COLO668 (cell line): ENCODE results near the gene KRTAP4-1.
A peak's percentile ranks its signal among the peaks of the same experiment; 100 is the strongest.
"Not testable (repeated sequence)": the region's sequence is repeated elsewhere in the genome, so short reads cannot be mapped to it uniquely, and the experiment has no call there.

Experiments used
- DNase-seq: peaks from one replicate; lab custom pipeline; 2025; ENCODE audit not compliant: unreplicated experiment; lab: John Stamatoyannopoulos, UW

The KRTAP4-1 gene

DNA sequence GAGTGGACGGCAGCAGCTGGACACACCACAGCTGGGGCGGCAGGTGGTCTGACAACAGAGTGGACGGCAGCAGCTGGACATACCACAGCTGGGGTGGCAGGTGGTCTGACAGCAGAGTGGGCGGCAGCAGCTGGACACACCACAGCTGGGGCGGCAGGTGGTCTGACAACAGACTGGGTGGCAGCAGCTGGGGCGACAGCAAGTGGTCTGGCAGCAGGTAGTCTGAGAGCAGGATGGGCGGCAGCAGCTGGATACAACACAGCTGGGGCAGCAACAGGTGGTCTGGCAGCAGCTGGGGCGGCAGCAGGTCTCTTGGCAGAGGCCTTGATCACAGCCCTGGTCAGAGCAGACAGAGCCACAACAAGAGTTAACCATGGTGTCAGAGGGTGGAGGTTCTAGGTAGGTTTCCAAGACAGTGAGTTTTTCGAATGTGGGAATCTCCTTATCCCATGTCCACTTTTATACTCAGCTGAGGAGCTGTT lies at the start of gene KRTAP4-1:
KRTAP4-1 (minus strand) TSS at position 432 of the 482 bp plus-strand sequence; CDS start at position 375, 57 bp downstream.
- peak; percentile 15 for DNase-seq

DNA sequence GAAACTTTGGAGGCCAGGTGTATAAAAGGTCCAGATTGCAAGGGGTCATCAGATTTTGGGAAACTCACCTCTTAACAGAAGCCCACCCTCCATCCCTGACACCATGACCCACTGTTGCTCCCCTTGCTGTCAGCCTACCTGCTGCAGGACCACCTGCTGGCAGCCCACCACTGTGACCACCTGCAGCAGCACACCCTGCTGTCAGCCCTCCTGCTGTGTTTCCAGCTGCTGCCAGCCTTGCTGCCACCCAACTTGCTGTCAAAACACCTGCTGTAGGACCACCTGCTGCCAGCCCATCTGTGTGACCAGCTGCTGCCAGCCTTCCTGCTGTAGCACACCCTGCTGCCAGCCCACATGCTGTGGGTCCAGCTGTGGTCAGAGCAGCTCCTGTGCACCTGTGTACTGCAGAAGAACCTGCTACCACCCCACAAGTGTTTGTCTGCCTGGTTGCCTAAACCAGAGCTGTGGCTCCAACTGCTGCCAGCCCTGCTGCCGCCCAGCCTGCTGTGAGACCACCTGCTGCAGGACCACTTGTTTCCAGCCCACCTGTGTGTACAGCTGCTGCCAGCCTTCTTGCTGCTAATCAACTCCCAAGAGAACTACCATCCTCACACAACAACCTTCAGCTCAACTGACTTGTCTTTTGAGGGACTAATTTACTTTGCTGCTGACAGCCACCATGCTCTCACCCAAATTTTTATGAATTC lies 47.8 kb upstream of the KRTAP4-1 start, which contains the start of gene KRTAP9-3:
KRTAP9-3 (plus strand) TSS at position 51 of the 707 bp plus-strand sequence; CDS start at position 104, 53 bp downstream.
- DNase-seq = peak; percentile 14

DNA sequence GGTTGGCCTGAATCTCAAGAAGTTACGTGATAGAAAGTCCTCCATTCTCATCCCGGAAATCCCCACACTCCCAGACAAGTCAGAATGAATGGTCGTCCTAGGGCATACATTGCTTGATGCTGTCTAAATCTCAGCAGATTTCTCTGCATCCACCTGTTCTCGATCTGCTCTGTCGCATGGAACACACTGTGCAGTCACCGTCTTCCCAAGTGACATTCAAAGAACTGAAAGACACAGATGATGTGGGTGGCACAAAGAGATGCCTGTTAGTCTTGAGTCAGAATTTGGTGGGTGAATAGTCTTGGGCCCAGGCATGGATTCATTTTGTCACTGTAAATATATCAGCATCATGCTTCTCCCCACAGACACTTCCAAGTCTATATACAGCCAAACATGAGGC lies 47.0 kb upstream of the KRTAP4-1 start:
- DNase-seq = no peak

DNA sequence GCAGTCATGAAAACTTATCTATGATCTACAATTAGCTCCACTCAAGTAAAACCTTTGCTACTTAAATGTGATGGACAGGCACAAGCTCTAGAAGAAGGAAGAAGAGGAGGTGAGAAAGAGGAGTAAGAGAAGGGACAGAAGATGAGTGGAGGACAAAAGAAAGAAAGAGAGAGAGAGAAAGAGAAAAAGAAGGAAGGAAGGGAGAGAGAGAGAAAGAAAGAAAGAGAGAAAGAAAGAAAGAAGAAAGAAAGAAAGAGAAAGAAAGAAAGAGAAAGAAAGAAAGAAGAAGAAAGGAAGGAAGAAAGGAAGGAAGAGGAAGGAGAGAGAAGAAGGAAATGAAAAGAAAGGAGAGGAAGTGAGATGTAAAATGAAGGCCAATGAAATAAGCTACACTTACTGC lies 45.4 kb upstream of the KRTAP4-1 start:
- DNase-seq = no peak

DNA sequence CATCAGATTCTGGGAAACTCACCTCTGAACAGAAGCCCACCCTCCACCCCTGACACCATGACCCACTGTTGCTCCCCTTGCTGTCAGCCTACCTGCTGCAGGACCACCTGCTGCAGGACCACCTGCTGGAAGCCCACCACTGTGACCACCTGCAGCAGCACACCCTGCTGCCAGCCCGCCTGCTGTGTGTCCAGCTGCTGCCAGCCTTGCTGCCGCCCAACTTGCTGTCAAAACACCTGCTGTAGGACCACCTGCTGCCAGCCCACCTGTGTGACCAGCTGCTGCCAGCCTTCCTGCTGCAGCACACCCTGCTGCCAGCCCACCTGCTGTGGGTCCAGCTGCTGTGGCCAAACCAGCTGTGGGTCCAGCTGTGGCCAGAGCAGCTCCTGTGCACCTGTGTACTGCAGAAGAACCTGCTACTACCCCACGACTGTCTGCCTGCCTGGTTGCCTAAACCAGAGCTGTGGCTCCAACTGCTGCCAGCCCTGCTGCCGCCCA lies 41.9 kb upstream of the KRTAP4-1 start, which contains the start of gene KRTAP9-2:
KRTAP9-2 (plus strand) TSS at position 51 of the 498 bp plus-strand sequence; CDS start at position 58, 7 bp downstream.
- not testable (repeated sequence) for DNase-seq

DNA sequence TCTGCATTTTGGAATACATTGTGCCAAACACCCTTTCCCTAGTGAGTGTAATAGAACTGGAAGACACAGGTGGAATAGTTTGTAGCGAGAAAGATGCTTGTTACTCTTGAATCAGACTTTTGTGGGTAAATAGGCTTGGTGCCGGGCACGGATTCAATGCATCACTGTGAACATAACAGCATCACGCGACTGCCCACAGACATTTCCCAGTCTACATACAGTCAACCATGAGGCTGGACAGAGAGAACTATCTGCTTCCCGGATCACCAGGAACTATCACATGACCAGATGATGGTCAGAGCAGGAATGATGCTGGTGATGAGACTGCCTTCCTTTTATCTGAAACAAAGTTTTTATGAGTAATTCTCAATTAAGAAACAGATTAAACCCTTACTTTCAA lies 41.3 kb upstream of the KRTAP4-1 start:
- DNase-seq = no peak

DNA sequence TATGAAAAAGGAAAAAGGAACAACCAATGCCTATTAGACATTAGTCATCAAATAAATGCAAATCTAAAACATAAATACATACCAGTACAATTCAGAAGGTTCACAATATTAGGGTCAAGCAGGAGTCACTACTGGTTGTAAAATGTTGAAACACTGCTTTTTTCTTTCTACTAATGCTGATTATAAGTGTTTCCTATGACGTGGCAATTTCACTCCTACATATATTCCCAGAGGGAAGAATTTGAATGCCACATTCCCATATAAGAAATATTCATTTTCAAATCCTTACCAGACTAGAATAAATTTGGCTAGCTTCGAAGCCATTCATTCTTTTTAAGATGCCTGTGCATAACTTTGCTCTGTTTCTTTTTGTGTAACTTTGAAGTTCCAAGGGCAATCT lies 39.1 kb upstream of the KRTAP4-1 start:
- no peak for DNase-seq

DNA sequence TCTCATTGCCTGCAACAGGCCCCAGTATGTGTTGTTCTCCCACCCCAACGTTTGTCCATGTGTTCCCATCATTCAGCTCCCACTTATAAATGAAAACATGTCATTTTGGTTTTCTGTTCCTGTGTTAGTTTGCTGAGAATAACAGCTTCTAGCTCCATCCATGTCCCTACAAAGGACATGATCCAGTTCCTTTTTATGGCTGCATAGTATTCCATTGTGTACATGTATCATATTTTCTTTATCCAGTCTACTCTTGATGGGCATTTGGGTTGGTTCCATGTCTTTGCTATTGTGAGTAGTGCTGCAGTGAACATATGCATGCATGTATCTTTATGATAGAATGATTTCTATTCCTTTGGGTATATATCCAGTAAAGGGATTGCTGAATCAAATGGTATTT lies 31.0 kb upstream of the KRTAP4-1 start:
- DNase-seq = no peak

DNA sequence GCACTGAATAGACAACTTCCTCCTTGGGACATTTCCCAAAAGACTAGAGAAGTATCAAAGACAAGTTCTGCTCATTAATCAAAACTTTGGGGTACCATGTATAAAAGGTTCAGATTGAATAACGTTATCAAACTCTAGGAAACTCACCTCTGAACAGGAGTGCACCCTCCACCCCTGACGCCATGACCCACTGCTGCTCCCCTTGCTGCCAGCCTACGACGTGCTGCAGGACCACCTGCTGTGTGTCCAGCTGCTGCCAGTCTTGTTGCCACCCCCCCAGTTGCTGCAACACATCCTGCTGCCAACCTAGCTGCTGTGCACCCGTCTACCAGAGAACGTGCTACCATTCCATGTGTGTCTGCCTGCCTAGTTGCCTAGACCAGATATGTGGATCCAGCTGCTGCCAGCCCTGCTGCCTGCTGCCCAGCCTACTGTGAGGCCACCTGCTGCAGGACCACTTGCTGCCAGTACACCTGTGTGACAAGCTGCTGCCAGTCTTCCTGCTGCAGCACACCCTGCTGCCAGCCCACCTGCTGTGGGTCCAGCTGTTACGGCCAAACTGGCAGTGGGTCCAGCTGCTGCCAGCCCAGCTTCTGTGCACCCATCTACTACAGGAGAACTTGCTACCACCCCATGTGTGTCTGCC lies 27.9 kb upstream of the KRTAP4-1 start:
- peak; percentile 73 for DNase-seq

DNA sequence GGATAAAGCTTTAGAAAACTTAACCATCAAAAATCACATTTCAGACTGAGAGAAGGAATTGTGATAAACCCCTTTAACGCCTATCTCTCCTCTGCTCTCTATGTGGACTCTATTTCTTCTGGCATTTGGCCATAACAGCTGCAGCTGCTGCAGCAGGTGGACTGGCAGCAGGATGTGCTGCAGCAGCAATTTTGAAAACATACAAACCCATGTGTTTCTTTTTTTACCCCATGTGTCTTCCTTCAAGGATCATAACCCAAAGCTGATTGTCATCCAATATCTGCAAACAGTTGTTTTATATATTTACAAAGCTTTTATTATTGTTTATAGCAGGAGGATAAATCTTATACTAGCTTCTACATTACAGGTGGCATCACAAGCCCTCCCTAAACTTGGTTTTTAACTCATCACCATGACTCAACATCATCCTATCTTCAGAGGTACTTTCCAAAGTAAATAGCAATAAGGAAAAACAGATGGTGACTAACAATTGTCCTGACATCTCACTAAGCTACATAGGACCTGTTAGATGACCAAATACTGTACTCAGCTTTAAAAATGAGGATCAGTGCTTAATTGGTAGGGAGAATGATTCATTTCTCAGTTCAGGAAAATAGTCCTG lies 27.2 kb upstream of the KRTAP4-1 start:
- DNase-seq = peak; percentile 65

DNA sequence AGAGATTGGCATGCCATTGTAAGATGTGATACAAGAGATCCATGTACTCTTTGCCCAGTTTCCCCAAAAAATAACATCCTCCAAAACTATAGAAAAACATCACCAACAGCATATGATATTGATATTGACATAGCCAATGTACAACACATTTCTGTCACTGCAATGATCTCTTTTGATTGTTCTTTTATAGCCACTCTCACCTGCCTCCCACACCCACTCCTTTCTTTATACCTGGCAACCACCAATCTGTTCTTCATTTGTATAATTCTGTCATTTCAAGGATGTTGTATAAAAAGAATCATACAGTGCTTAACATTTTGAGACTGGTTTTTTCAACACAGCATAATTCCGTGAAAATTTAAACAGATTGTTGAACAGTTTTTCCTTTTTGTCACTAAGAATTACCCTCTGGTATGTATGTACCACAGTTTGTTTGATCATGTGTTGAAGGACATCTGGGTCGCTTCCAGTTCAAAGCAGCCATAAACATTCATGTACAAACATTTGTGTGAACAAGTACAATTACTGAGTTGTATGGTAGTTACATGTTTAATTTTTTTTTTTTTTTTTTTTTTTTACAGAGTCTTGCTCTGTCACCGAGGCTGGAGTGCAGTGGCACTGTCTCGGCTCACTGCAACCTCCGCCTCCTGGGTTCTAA lies 14.8 kb upstream of the KRTAP4-1 start:
- DNase-seq = no peak

DNA sequence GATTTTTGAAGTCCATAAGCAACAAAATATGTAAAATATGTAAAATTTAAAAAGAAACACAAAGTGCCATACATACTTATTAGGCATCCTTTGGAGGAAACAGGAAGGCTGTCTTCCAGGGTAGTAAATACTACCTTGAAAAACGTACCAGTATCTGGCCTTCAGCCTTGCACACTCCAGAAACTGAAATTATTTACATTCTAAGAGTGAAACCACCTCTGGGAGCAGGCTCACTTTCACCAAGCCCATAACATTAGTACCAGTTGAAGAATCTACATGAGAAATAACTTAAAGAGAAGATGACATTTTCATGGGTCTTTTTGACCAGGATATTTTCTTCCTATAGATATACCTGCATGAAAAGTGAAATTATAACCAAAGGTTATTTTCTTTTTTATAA lies 11.4 kb upstream of the KRTAP4-1 start:
- DNase-seq = no peak

DNA sequence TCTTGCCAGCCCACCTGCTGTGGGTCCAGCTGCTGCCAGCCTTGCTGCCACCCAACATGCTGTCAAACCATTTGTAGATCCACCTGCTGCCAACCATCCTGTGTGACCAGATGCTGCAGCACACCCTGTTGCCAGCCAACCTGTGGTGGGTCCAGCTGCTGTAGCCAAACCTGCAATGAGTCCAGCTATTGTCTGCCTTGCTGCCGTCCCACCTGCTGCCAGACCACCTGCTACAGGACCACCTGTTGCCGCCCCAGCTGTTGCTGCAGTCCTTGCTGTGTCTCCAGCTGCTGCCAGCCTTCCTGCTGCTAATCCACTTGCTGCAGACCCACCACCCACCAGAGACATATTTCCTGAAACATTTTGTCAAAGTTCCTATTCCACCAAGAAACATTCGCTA lies 5.6 kb upstream of the KRTAP4-1 start:
- no peak for DNase-seq

DNA sequence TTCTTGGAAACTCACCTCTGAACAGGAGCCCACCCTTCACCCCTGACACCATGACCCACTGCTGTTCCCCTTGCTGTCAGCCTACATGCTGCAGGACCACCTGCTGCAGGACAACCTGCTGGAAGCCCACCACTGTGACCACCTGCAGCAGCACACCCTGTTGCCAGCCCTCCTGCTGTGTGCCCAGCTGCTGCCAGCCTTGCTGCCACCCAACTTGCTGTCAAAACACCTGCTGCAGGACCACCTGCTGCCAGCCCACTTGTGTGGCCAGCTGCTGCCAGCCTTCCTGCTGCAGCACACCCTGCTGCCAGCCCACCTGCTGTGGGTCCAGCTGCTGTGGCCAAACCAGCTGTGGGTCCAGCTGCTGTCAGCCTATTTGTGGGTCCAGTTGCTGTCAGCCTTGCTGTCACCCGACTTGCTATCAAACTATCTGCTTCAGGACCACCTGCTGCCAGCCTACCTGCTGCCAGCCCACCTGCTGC lies 5.2 kb upstream of the KRTAP4-1 start, which contains the start of gene KRTAP9-1:
KRTAP9-1 (plus strand) TSS at position 51 of the 482 bp plus-strand sequence; CDS start at position 51, 0 bp downstream.
- peak; percentile 12 for DNase-seq

DNA sequence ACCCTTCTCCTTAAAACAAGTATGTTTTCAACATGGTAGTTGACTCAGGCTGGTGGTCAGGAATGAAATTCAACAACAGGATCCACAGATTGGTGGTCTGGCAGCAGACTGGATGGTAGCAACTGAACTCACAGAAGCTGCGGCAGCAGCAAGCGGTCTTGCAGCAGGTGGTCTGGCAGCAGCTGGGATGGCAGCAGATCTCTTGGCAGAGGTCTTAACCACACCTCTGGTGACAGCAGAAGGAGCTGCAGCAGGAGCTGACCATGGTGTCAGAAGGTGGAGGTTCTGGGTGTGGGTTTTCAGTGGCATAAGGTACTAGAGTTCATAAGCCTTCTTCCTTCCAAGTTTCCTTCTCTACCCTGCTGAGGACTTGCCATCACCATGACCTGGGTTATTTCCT lies 2.2 kb upstream of the KRTAP4-1 start:
- no peak for DNase-seq

DNA sequence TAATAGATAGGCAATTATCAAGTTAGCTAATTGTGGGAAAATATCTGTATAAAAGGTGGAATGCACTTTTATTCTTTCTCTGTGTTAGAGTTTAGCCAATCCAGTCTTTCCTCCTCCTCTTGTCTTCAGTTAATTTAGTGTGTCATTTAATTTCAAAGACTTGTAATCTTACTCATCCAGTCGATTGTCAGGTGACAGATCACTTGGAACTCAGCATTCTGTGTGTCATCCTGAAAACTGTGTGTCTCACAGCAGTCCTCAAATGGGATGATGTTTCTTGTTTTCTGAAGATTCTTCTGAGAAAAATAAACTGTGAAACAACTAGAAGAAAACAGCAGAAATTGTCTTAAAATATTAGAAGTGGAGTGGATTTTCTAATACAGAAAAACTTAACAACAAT lies 290 bp upstream of the KRTAP4-1 start:
- DNase-seq = no peak

DNA sequence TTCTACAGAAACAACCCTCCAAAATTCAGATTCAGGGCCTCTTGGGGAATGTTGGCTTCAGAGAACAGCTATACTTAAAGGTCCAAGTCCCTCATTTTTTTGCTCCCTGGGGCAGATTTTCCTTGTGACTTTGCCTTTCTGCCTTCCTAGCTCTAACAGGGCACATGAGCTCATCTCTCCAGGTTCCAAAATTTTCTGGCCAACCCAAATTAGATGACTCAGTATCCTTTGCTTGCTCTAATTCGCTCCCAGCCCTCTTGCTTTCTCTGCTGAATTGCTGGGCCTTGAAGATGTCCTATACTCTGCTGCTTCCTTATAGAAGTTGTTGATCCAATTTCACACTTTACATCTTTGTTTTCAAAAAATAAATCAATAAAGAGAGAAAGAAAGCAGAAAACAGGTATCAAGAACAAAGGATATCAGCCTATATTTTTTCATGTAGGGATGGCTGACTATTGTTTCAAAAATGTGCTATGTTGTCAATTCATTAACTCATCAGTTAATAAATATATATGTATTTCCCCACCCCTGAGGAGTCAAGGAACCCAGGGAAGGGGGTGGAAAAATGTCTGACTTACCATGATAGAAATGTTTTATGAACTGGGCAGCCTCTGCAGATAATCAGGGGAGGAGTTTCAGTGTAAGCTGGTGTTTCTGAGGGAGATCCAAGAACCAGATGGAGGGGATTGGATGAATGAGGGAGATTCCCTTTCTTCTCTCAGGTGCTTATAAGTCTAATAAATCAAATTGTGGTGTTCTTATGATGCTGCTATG lies 5.7 kb downstream of the KRTAP4-1 start:
- no peak for DNase-seq

DNA sequence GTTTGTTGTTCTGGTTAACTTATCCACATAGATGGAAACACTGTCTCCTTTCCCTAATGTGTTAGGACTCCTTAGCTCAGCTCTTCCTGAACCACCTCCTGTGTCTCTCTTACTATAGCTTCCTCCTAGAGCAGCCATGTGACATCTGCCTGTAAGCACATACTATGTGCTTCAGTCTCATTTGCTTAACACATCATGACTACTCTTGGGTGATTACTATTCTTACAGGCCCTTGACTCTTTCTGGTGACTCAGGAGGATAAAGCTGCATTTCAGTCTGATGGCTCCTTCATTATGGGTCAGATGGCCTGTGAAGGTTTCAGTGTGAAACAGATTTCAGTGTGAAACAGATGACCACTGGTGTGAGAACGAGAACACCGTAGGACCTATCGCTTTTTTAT lies 6.4 kb downstream of the KRTAP4-1 start:
- DNase-seq = no peak

DNA sequence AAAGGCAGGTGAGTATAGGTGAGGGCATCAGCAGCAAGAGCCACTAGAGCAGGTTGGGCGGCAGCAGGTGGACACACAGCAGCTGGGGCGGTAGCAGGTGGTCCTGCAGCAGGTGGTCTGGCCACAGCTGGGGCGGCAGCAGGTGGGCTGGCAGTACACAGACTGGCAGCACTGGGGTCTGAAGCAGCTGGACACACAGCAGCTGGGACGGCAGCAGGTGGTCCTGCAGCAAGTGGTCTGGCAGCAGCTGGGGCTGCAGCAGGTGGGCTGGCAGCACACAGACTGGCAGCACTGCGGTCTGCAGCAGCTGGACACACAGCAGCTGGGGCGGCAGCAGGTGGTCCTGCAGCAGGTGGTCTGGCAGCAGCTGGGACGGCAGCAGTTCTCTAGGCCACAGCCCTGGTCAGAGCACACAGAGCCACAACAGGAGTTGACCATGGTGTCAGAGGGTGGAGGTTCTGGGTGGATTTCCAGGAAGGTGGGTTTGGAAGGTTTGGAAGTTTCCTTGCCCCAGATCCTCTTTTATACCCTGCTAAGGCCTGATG lies 6.9 kb downstream of the KRTAP4-1 start, which contains the start of gene KRTAP4-2:
KRTAP4-2 (minus strand) TSS at position 495 of the 545 bp plus-strand sequence; CDS start at position 438, 57 bp downstream.
- DNase-seq = no peak
